OCI-LY1 (cell line): ENCODE results near the gene EVA1A.

Source experiments
- EZH2 ChIP-seq: fragments of 200-600 bp; sonication (generic), shearing (Covaris generic); IDR thresholded peaks from 2 replicates; pipeline ENCODE4 v1.8.0; 2017; ENCODE audit warnings: borderline replicate concordance, mixed run types, mild to moderate bottlenecking, antibody characterized with exemption, low read length, moderate library complexity, mixed read lengths
- TF ChIP-seq, protein P1 (sequence below): fragments of 200-600 bp; sonication (generic), shearing (Covaris generic); IDR thresholded peaks from 2 replicates; pipeline ENCODE4 v1.5.1; 2017; ENCODE audit warnings: mild to moderate bottlenecking, antibody characterized with exemption, low read length, moderate library complexity, mixed read lengths

DNA sequence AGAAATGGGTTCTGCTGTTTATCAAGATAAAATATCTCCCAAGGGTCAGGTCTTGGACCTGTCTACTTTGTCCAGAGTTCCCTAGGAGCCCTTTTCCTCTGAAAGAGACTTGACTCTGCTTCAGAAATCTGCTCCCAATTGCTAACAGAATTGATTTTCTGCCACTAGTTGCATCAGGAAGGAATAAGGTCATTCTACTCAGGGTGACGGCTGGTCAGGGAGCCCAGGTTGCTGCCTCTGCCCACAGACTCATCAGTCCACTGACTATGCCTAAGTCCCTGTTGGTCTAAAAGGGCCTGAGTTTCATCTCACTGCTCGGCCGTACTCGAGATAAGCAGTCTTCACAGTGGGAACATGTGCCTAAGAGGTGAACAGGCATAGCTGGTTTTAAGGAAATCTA is 61.2 kb downstream of the EVA1A start:
- TF ChIP-seq, protein P1, sequence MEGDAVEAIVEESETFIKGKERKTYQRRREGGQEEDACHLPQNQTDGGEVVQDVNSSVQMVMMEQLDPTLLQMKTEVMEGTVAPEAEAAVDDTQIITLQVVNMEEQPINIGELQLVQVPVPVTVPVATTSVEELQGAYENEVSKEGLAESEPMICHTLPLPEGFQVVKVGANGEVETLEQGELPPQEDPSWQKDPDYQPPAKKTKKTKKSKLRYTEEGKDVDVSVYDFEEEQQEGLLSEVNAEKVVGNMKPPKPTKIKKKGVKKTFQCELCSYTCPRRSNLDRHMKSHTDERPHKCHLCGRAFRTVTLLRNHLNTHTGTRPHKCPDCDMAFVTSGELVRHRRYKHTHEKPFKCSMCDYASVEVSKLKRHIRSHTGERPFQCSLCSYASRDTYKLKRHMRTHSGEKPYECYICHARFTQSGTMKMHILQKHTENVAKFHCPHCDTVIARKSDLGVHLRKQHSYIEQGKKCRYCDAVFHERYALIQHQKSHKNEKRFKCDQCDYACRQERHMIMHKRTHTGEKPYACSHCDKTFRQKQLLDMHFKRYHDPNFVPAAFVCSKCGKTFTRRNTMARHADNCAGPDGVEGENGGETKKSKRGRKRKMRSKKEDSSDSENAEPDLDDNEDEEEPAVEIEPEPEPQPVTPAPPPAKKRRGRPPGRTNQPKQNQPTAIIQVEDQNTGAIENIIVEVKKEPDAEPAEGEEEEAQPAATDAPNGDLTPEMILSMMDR = no peak
- TF ChIP-seq EZH2 = no peak
